ENCODE data around the gene SPEM1. TPM values are rescaled to one million over a fixed set of nuclear protein-coding genes. Genes with fewer than 3 reads are reported as not detected.

SPEM1 gene
- total and polyA plus RNA-seq, 2 of the 13 experiments (the other 11 are each of a cell fraction or from before 2014, with no cell fraction given): not detected

GRCh38 chr17:7444682-7445618 is 24.8 kb downstream of the SPEM1 start, which contains the start of gene CHRNB1 (continued):
- no peak for TF ChIP-seq KDM4B (CRISPR knock-in tag; IDR thresholded peaks at IDR 0.05)
- no peak for TF ChIP-seq CBX2 (IDR thresholded peaks at IDR 0.05; ENCODE audit: low read depth, low read length)
- no peak for TF ChIP-seq CBX2 (CRISPR knock-in tag; IDR thresholded peaks at IDR 0.05; ENCODE audit: low read depth)
- no peak for TF ChIP-seq ARID2 (CRISPR knock-in tag; IDR thresholded peaks at IDR 0.05; ENCODE audit: borderline replicate concordance)
- TF ChIP-seq HNRNPK (IDR thresholded peaks at IDR 0.05; ENCODE audit: low read depth, low read length, poor library complexity, severe bottlenecking): peak; percentile 16
- TF ChIP-seq, protein P1, sequence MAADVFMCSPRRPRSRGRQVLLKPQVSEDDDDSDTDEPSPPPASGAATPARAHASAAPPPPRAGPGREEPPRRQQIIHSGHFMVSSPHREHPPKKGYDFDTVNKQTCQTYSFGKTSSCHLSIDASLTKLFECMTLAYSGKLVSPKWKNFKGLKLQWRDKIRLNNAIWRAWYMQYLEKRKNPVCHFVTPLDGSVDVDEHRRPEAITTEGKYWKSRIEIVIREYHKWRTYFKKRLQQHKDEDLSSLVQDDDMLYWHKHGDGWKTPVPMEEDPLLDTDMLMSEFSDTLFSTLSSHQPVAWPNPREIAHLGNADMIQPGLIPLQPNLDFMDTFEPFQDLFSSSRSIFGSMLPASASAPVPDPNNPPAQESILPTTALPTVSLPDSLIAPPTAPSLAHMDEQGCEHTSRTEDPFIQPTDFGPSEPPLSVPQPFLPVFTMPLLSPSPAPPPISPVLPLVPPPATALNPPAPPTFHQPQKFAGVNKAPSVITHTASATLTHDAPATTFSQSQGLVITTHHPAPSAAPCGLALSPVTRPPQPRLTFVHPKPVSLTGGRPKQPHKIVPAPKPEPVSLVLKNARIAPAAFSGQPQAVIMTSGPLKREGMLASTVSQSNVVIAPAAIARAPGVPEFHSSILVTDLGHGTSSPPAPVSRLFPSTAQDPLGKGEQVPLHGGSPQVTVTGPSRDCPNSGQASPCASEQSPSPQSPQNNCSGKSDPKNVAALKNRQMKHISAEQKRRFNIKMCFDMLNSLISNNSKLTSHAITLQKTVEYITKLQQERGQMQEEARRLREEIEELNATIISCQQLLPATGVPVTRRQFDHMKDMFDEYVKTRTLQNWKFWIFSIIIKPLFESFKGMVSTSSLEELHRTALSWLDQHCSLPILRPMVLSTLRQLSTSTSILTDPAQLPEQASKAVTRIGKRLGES (CRISPR knock-in tag; IDR thresholded peaks at IDR 0.05; ENCODE audit: borderline replicate concordance): no peak
- TF ChIP-seq ZNF34 (CRISPR knock-in tag; IDR thresholded peaks at IDR 0.05; ENCODE audit: borderline replicate concordance): 0 out of 2 replicates have a peak, but pooled peaks have one; percentile 53
- TF ChIP-seq, protein P2, sequence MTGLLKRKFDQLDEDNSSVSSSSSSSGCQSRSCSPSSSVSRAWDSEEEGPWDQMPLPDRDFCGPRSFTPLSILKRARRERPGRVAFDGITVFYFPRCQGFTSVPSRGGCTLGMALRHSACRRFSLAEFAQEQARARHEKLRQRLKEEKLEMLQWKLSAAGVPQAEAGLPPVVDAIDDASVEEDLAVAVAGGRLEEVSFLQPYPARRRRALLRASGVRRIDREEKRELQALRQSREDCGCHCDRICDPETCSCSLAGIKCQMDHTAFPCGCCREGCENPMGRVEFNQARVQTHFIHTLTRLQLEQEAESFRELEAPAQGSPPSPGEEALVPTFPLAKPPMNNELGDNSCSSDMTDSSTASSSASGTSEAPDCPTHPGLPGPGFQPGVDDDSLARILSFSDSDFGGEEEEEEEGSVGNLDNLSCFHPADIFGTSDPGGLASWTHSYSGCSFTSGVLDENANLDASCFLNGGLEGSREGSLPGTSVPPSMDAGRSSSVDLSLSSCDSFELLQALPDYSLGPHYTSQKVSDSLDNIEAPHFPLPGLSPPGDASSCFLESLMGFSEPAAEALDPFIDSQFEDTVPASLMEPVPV (CRISPR knock-in tag; IDR thresholded peaks at IDR 0.05): no peak
- TF ChIP-seq ZNF431 (CRISPR knock-in tag; IDR thresholded peaks at IDR 0.05; ENCODE audit: borderline replicate concordance, low read depth): no peak
- 0 out of 2 replicates have a peak, but pooled peaks have one; percentile 38 for TF ChIP-seq ZNF337 (CRISPR knock-in tag; IDR thresholded peaks at IDR 0.05; ENCODE audit: borderline replicate concordance, low read depth)
- peak; percentile 73 for TF ChIP-seq SPEN (CRISPR knock-in tag; IDR thresholded peaks at IDR 0.05; ENCODE audit: low read depth)
- TF ChIP-seq POLR2G (IDR thresholded peaks at IDR 0.05; ENCODE audit: low read depth, low read length): peak; percentile 60
- peak; percentile 58; the same call in 1 of the 2 replicates for TF ChIP-seq ELF4 (CRISPR knock-in tag; IDR thresholded peaks at IDR 0.05; ENCODE audit: borderline replicate concordance)
- TF ChIP-seq MYC (CRISPR knock-in tag; IDR thresholded peaks at IDR 0.05; ENCODE audit: borderline replicate concordance): peak; percentile 13; the same call in 1 of the 2 replicates
- TF ChIP-seq ZNF710 (CRISPR knock-in tag; IDR thresholded peaks at IDR 0.05; ENCODE audit: borderline replicate concordance): 0 out of 2 replicates have a peak, but pooled peaks have one; percentile 61
- TF ChIP-seq ZNF20 (CRISPR knock-in tag; IDR thresholded peaks at IDR 0.05): 0 out of 2 replicates have a peak, but pooled peaks have one; percentile 69
- no peak for TF ChIP-seq ZNF558 (CRISPR knock-in tag; IDR thresholded peaks at IDR 0.05; ENCODE audit: borderline replicate concordance)
- no peak for TF ChIP-seq ZSCAN29 (CRISPR knock-in tag; conservative IDR thresholded peaks at IDR 0.05)
- TF ChIP-seq SCMH1 (CRISPR knock-in tag; IDR thresholded peaks at IDR 0.05; ENCODE audit: borderline replicate concordance): no peak
- peak; percentile 87 for TF ChIP-seq ZFX (CRISPR knock-in tag; IDR thresholded peaks at IDR 0.05; ENCODE audit: low read depth)
